ENCODE measurements around the gene KHSRP.
"Not testable (repeated sequence)": the region's sequence is repeated elsewhere in the genome, so short reads cannot be mapped to it uniquely, and the experiment has no call there.

KHSRP gene

DNA sequence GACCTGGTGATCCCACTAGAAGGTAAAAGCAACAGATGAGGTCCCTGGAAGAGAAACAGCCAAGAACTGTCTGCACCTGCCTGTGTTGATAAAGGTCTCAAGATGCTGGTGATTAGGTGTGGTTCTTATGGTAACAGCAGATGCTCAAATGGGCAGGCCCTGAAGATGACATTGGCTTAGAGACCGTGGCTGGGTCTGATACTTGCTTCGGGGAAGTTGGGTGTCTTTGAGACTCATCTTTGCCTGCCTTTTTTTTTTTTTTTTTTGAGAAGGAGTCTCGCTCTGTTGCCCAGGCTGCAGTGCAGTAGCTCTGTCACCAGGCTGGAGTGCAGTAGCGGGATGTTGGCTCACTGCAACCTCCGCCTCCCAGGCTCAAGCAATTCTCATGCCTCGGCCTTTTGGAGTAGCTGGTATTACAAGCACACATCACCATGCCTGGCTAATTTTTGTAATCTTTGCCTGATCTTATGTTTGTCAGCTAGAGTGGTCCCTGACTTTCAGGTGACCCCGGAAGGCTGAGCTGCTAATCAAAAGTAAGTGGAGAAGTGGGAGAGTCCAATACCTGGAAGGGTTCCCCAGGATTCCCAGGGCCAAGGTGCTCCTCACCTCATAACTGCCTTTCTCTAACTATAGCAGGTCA is 27.1 kb upstream of the KHSRP start:
- DNase-seq: no peak

DNA sequence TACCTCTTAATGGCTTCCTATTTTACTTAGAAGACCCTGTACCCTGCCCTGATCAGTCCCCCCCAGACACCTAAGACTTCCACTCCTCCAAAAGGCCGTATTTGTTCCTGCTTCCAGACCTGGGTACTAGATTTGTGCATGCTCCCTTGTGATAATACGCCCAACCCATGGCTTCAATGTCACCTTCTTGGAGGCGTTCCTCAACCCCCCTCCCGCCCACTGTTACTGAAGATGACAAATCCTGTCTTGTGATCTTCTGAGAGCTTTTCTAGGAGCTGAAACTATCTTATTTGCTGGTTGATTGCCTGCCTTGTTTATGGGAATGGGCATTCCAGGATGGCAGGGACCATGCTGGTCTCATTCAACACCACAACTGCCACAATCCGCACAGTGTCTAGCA is 25.6 kb upstream of the KHSRP start:
- no peak for DNase-seq

DNA sequence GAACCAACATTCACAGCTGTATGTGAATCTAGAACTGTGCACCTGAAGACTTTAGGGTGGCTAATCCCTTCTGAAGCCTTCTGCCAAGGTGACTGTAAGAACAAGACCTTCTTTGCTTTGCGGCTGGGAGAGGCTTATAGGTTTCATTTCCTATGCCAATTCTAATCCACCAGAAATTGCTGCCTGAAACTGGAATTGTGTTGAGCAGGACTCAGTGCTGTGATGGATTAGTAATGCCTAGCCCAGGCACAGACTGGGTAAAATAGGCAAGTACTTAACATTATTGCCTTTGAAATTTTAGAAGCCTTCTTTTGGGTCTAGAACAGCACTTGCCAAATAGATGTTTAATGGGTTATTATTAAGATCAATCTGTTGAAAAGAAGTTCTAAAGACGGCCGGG is 23.4 kb upstream of the KHSRP start:
- no peak for DNase-seq

DNA sequence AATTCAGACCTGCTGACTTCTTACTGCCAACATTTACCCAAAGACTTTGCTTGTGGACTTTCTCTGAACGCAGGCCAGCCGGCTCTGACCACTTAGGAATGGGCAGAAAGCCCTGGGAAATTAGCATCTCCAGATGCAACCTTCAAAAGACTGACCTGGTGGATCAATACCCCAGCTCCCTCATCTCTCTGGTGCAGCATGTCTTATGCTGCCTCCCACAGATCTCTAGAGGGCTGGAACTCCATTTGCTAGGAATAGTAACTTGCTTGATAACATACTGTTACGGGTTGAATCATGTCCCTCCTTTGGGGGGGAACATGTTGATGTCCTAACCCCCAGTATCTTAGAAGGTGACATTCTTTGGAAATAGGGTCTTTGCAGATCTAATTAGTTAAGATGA is 21.8 kb upstream of the KHSRP start:
- DNase-seq: no peak

DNA sequence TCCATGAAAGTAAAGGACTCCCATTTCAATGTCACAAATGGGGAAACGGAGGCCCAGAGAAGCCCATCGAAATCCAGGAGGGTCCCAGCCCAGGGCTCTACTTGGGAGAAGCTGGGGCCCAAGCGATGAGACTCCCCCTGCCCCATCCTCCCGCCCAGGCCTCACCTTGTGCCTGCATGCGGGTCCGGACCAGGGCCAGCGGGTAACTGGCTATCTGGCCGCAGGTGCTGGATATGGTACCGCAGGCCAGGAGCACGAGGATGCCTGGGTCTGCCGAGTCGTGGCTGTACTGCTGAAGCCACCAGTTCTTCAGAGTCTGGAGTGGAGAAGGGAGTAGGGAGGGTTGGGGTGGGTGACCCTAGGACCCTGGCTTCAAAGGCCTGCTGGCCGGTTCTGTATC is 19.4 kb upstream of the KHSRP start:
- DNase-seq: no peak

DNA sequence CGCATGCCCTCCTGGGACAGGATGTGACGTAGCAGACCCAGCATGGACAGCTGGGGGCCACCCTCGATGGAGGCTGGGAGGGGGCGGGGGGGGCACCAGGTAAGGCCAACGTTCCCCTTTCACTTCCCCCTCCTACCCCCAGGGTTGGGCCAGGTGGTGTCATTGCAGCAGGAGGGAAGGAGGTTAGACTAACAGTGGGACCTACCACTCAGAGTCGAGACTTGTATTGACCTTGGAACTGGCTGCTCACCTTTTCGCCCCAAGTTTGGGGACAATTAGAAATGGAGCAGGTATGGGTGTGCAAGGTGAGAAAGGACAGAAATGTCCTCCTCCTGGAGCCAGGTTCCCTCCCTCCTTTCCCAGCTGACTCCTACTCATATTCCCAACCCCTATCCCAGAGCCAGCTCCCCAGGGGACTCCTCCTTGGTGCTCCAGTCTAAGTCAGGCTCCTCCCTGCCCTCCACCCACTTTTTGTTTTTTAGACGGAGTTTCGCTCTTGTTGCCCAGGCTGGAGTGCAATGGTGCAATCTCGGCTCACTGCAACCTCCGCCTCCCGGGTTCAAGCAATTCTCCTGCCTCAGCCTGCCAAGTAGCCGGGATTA is 17.6 kb upstream of the KHSRP start:
- no peak for DNase-seq

DNA sequence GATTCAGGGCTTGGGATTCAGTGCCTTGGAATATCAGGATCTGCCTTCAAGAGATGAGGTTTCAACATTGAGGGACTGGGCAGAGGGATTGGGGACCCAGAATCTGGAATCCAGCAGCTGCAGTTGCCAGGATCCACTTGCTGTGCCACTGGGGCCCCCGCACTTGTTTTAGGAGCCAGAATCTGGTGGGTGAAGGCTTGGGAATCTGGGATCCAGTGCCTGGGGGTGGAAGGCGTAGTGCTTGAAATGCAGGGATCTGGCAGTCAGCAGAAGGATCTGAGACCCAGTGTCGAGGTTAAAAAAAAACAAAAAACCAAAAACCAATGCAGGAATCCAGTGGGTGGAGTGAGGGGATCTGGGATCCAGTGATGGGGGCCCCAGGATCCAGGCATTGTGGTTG is 16.3 kb upstream of the KHSRP start:
- DNase-seq: no peak

DNA sequence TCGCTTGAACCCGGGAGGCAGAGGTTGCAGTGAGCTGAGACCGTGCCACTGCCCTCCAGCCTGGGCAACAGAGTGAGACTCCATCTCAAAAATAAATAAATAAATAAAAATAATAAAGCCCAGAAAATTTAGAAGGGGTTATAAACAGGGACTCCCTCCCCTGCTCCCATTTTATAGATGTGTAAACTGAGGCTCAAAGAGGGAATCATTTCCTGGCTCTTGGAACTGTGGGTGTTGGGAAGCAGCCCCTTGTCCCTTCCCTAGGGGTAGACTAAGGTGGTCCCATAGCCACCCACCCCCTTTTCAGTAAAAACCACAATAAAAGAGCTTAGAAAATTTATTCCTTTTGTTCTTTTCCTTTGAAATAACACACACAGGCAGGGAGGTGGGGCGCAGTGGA is 15.1 kb upstream of the KHSRP start:
- no peak for DNase-seq

DNA sequence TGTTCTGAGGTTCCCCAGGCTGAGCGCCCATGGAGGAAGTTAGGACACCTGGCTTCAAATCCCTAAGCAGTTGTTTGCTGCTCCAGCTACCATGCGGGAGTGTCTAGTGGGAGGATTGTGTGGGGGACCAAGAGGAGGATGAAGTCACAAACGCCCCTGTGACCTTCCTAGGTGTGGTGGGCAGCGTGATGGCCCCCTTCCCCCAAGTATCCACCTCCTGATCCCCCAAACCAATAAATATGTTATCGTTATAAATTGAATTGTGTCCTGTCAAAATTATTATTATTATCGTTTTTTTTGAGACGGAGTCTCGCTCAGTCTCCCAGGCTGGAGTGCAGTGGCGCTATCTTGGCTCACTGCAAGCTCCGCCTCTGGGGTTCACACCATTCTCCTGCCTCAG is 9.1 kb upstream of the KHSRP start, which contains the start of gene SLC25A41:
TSS of gene SLC25A41 (minus strand) at position 101 of the 400 bp plus-strand sequence. CDS start at position 31, 70 bp downstream.
- DNase-seq: no peak

DNA sequence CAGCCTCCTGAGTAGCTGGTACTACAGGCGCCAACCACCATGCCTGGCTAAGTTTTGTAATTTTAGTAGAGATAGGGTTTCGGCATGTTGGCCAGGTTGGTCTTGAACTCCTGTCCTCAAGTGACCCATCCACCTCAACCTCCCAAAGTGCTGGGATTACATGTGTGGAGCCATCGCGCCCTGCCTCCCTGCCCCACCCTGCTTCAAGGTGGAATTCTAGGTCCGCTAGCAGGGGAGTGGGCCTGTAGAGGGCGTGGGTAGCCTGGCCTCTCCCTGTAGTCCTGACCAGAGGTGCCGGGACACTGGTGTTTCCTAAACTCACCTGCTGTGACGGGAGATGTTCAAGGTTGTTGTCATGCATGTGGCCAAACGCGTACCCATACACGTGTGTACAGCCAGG is 8.6 kb upstream of the KHSRP start:
- no peak for DNase-seq

DNA sequence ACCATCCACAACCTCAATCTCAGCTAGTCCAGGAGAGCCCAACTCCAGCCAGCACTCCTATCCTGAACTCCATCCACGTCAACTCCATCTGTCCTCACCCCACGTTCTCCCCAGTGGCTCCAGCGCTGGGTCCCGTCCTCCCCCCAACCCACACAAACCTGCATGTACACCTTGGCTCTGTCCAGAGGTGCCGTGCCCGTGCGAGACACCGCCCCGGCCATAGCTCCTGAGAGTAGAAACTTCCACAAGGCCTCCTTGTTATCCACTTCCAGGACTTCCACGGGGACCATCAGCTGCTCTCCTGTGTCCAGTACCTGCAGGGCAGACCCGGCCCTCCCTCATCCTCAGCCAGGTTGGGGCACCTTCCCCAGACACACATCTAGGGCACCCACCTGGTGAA is 7.3 kb upstream of the KHSRP start:
- no peak for DNase-seq

DNA sequence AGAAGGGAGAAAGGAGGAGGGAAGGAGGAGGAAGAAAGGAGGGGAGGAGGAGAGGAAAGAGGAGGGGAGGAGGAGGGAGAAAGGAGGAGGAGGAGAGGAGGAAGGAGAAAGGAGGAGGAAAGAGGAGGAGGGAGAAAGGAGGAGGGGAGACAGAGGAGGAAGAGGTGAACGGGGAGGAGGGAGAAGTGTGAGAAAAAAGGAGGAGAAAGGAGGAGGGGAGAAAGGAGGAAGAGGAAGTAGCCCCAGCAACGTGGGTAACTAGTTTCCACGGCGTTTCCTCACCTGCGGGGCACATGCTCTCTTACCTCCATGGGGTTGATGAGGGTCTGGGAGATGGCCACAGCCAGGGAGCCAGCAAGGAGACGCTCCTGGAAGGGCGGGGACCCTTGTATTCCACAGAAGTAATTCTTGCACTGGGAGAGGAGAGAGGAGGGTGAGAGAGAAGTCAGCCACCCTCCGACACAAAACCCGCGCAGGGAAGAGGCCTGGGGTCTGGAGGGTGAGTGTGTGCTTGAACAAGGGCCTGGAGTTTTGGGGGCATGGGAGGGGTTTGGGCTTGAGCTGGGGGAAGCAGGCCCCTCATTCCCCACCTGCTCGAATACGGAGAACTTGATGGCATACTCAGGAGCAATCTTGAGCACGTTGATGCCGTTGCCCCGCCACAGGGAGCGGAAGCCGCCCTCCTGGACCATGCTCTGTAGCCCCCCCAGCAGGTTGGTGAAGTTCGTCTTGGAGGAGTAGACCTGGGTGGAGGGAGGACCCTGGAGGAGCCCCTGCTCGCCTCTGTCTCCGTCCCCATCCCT is 5.0 kb upstream of the KHSRP start:
- no peak for DNase-seq

DNA sequence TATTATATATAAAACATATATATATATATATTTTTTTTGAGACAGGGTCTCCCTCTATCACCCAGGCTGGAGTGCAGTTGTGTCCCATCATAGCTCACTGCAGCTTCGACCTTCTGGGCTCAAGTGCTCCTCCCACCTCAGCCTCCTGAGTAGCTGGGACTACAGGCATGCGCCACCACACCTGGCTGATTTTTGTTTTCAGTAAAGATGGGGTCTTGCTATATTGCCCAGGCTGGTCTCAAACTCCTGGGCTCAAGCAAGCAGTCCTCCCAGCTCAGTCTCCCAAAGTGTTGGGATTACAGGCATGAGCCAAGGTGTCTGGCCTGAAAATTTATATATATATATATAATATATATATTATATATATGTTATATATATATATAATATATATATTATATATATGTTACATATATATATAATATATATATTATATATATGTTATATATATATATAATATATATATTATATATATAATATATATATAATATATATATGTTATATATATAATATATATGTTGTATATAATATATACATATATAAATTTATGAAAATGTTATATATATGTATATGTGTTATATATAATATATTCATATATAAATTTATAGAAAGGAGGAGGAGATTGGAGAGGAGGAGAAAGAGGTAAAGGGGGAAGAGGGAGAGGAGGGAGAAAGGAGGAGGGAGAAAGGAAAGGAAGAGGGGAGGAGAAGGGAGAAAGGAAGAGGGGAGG is 4.2 kb upstream of the KHSRP start:
- DNase-seq: not testable (repeated sequence)

DNA sequence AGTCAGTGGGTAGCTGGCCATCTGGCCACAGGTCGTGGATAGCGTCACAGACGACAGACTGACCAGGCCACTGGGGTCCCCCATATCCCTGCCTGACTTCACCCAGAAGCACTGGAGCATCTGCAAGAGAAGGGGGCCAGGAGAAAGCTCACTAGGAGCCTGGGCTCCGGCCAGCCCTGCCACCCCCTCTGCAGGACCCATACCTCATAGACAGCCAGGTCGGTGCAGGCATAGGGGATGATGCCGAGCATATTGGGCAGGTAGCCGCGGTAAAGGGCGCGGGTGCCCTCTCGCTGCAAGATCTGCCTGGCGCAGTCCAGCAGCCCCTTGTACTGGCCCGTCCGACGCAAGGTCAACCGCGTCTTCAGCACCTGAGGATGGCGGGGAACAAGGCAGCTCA is 2.5 kb upstream of the KHSRP start:
- no peak for DNase-seq

DNA sequence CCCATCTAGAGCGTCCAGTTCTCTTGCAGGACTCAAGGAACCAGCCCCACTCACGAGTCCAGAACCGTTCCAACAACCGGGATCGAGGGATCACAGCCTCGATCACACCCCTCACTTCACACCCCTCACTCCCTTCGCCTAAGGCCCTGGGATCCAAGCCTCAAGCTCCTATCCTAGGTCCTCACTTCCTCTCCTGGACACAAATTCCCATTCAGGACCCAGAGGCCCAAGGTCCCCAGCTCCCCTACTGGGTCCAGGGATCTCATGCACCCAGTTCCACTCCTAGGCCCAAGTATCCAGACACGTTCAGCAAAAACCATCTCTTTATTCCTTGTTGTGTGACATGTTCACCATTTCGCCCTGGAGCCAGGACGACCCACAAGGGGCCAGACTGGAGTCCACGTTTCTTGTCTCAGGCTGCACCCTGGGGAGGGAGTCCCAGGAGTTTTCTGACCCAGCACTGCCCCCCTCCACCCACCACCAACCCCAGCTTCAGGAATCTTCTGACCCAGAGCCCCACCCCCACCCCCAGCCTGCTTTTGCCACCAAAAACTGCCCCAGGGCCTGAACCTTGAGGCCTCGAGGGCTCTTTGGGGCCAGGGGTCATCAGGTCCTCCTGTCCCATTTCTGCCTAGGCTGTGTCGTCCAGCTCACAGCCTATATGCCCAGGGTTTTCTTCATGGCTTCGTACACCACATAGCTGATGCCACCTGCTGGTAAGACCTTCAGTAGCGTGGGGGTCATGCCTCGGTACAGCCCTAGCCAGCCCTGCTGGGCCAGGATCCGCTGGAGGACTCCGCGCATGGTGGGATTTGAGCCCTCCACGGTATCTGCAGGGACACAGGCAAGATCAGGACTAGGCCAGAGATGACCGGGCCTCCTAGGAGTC is 1.4 kb upstream of the KHSRP start:
- DNase-seq: peak; percentile 61

DNA sequence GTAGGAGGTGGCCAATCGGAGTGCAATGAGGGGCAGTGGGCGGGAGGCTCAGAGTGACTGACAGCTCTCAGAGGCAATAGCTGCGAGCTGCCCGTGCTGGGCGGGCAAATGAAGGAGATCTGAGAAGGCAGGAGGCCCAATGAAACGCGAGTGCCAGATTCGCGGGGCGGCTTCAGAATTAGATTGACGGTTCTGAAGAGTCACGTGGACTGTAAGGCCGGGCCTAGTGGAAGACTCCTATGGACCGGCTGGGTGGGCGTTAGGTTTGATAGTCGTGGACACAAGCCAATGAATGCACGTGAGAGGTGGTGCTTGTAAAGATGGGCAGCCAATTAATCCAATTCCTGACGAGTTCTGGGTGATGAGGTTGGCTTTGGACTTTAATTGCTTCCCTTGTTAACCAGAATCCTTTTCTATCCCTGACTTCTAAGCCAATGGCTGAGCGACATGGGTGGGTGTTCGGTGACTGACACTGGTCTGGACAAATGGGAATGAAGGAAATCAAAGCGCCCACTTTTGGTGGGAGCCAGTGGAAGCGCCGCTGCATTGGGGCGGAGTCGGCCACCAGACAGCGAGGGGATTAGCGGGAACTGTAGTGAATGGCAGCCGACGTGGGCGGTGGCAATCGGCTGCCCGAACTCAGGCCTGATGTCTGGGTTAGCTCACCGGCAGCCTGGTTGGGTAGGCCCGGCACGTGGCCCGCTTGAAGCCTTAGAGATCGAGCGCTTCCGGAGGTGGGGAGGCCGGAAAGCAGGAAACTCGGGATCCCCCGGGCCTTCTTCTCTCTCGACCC is 524 bp upstream of the KHSRP start:
- DNase-seq: peak; percentile 100

DNA sequence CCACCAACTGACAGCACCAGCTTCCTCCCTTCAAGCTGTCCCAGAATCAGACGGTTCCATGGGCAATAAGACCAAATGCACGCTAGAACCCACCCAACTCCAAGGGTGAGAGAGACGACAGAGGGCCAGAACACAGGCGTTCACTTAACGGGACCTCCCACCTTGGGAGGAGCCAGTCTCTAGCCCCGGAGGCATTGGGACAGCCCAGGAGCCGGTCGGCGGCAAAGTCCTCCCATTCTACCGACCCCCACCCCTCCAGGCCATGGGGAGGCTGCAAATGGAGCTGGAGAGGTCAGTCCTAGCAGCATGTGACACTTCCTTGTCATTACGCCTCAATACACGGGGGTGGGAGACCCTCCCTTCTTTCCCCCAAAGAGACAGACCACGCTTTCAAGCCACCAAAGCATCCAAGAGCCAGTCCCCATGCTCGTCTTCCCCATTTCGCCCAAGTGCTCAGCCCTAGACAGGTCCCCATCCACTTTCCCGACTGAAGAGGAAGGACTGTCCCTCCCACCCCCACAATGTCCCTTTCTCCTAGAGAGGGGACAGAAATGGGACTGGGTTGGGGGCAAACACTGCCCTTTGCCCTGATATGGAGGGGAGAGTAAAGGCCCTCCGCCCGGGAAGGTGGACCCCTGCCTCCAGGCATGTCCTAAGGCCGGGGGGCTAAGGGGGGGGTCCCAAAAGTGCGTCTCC is 964 bp downstream of the KHSRP start:
- DNase-seq: no peak

DNA sequence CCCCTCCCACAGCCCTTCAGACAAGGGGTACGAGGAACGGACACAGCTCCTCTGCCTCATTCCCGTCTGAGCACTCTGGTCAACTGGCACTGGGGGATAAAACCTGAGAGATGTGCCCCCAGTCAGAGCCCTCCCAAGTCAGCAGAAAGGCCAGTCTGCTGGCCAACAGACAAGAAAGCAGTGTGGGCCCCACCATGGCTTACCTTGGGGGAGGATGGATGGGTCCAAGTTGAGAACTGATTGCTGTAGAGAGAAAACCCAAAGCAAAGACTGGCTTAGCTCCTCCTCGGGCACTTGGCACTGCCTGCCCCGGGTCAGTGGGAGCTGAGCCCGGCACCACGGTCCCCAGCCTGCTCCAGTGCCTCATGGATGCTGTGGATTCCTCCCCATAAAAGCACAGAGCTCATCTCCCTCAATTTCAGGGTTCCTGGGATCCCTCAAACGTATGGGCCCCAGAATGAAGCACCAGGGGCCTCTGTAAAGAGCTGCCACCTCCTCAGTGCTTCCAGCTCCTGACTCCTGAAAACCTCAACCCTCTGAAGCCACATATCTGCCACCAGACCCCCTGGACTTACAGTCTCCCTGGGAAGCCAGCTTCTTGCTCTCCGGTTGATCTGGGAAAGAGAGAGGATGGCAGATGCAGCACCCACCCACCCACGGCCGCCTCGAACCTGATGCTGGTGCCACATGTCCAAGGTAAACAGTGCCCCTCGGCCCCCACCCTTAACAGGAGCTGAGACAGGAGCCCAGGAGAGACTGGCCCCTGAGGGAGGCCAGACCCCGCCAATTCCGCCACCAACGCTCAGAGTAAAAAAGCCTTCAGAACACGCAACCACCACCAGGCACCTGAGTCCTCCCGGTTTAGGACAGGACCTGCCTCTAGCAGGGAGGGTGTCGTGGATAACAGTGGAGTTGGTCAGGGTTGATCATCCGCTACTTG is 3.3 kb downstream of the KHSRP start:
- DNase-seq: no peak

DNA sequence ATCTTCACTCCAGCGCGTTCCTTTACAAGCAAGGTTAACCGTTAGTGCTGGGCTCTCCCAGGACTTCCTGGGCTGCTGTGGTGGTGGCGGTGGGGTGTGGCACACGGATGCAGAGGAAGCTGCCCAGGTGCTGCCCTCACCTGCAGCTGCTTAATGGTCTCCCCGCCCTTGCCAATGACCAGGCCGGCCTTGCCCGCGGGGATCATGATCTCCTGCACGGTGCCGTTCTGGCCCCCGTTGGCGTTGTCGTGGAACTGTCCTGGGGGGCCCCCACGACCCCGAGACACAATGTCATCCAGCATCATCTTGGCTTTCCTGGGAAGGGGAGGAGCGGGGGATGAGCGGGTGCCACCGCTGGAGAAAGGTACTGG is 6.1 kb downstream of the KHSRP start:
- no peak for DNase-seq
